Left ventricle myocardium inferior (tissue), 1 donor: ENCODE data around the gene ALDH1A1. TPM values are rescaled to one million over a fixed set of nuclear protein-coding genes. Genes with fewer than 3 reads are reported as not detected.

Experiments
- DNase-seq: peaks from one replicate; pipeline ENCODE4 v3.0.0-alpha.2; 2020
- H3K27ac ChIP-seq: fragments of 200-600 bp; replicated peaks from 2 replicates; pipeline ENCODE4 v1.8.0; 2021
- H3K27me3 ChIP-seq: fragments of 200-600 bp; 2 replicates; pipeline ENCODE4 v1.8.0; 2021; ENCODE audit warnings: low read depth
- H3K36me3 ChIP-seq: fragments of 200-600 bp; 2 replicates; pipeline ENCODE4 v1.8.0; 2021
- H3K4me1 ChIP-seq: fragments of 200-600 bp; 2 replicates; pipeline ENCODE4 v1.8.0; 2021
- H3K4me3 ChIP-seq: fragments of 200-600 bp; 2 replicates; pipeline ENCODE4 v1.8.0; 2021; ENCODE audit warnings: mild to moderate bottlenecking, moderate library complexity
- H3K9me3 ChIP-seq: fragments of 200-600 bp; replicated peaks from 2 replicates; pipeline ENCODE4 v1.8.0; 2021
- CTCF ChIP-seq: fragments of 200-600 bp; IDR thresholded peaks from 2 replicates; pipeline ENCODE4 v1.8.0; 2021; ENCODE audit warnings: antibody characterized with exemption, mild to moderate bottlenecking, borderline replicate concordance
- intact Hi-C: fragments of 100-400 bp; cut with micrococcal nuclease; formaldehyde crosslinking; loops from one replicate; pipeline ENCODE4 v1.11.0; 2022
- long read RNA-seq: library from polyadenylated mRNA; unstranded; transcript quantifications from one replicate; pipeline ENCODE4 v2.0.0, GENCODE V29; 2021
- total RNA-seq: library from RNA; stranded (reverse); fragmentation: NEBNext Ultra II Directional; extraction: Animal tissue kit (Norgen Biotek cat#: 25700); gene quantifications from one replicate; pipeline ENCODE4 v1.2.1, GENCODE V29; 2021
- donor health status: DM: no; HTN: yes; CAD: no; lungs with severe emphysema.

The ALDH1A1 gene
- total RNA-seq: 20.7 TPM
- long read RNA-seq, transcript ALDH1A1-201 (13 exons, 2,107 nt): major isoform, 6 of 7 reads
- long read RNA-seq, partial matches to known transcripts: 1 of 7 reads
- long read RNA-seq, other reads (novel, unspliced or antisense): 0 of 7 reads

DNA sequence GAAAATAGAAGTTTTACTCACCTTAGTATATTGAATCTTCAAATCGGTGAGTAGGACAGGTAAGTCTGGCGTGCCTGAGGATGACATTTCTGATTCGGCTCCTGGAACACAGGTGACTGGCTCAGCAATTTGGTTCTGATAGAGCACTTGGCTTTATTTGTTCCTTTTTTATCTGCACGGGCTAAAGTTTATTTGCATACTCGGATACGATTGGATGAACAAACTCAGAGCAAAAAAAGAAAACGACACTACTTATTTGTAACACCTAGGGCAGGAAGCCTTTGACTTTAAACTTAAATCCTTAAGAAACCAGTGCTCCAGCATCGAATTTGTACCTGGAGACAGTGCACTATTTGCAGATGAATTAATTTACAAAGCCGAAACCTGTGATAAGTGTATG, at the start of gene ALDH1A1:
Gene ALDH1A1, minus strand, starts transcription at position 140 of the 400 bp plus-strand sequence. Its CDS starts 53 bp downstream, at position 87.
- no peak for DNase-seq
- no peaks in the 10 kb centered on the region for H3K27me3 ChIP-seq
- no peaks in the 10 kb centered on the region for H3K36me3 ChIP-seq
- no peak for TF ChIP-seq CTCF
- no peaks in the 10 kb centered on the region for H3K9me3 ChIP-seq
- intact Hi-C loops: no loop called here
- peak within 1 kb of the TSS; percentile 68 for H3K27ac ChIP-seq
- peaks cover 18% of the 10 kb centered on the region for H3K4me1 ChIP-seq
- H3K4me3 ChIP-seq: peak within 1 kb of the TSS; percentile 60

GRCh38 chr9:73001860-73002259, 49.0 kb upstream of the ALDH1A1 start:
- peaks cover 7% of the 10 kb centered on the region for H3K4me1 ChIP-seq
- H3K27ac ChIP-seq: no peak overlapping the region
- H3K4me3 ChIP-seq: no peak overlapping the region
- H3K27me3 ChIP-seq: peaks cover 6% of the 10 kb centered on the region
- no peaks in the 10 kb centered on the region for H3K9me3 ChIP-seq
- TF ChIP-seq CTCF: no peak
- no peak for DNase-seq
- no peaks in the 10 kb centered on the region for H3K36me3 ChIP-seq
- intact Hi-C loops: no loop called here

DNA sequence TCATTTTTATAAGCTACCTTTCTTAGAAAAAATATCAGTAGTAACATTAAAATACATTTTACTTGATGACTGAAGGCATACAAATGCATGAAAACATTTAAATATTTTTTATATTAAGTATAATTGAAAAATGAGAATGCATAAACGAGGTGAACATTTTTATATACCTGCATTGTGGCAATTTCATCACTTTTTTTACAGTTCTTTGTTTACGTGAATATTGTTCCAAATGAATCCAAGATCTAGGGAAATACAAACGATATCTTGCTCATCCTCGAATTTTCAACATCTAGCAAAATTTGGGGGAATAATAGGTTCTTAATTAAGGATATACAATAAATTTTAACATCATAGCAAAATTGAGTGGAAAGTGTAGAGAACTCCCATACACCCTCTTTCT, 45.5 kb upstream of the ALDH1A1 start:
- Histone ChIP-seq H3K4me1 (peaks cover 7% of the 10 kb centered on the region), H3K4me3 (no peak overlapping the region), H3K36me3 (no peaks in the 10 kb centered on the region), H3K9me3 (no peaks in the 10 kb centered on the region), H3K27me3 (no peaks in the 10 kb centered on the region), H3K27ac (no peak overlapping the region)
- no peak for TF ChIP-seq CTCF
- intact Hi-C loops: no loop called here
- no peak for DNase-seq

DNA sequence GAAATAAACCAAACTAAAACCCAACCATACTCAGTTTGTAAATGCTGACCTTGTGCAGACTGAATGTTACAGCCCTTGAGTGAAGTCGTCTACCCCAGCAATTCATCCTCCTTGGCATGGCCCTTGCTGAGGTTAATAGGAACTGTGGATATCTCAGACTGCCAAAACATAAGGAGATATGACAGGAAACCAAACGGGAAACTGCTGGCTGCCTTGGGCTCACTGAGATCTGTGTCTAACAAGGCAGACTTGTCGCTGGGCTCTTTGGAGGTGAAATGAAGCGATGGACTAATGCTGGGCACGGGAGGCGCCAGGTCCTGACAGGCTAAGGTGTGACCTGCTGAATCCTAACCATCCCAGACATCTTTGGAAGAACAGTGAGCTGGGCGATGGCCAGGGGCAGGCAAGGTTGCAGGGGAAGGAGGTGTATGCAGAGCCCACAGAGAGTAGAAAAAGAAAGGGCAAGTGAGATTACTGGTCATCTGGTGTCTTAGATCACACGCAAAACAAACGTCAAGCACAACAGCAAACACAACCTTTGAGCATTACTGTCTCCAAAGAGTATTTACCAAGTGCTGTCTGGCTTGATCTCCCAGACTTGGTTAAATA, 44.6 kb upstream of the ALDH1A1 start:
- DNase-seq: no peak
- H3K27ac ChIP-seq: no peak overlapping the region
- intact Hi-C loops: no loop called here
- H3K36me3 ChIP-seq: no peaks in the 10 kb centered on the region
- no peaks in the 10 kb centered on the region for H3K27me3 ChIP-seq
- H3K9me3 ChIP-seq: no peaks in the 10 kb centered on the region
- H3K4me3 ChIP-seq: no peak overlapping the region
- H3K4me1 ChIP-seq: peaks cover 7% of the 10 kb centered on the region
- no peak for TF ChIP-seq CTCF

DNA sequence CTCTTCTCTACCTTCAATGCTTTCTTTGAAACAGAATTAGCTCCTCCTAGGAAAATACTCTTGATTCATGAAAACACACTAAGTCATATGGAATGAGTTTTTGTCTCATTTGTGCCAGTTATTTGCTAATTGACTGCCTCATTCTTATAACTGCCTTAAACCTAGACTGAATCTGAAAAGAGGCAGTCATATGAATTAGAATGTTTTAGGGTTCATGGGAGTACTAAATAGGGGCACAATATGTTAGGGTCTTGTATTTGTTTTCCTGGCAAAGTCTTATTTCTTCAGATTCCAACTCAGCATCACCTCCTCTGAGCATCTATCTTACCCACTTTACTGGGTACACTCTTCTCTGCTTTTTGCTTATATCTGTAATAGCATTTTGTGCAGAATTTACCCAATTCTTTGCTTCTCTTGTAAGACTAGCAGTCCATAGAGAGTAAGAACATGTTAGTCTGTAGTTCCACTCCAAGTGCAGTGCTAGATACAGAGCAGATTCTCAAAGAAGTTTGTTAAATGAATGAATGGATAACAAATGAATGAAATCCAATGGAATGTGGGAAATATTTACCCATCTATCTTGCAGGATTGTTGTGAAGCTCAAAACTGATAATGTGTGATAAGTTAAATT, 43.9 kb upstream of the ALDH1A1 start:
- TF ChIP-seq CTCF: no peak
- H3K4me1 ChIP-seq: peaks cover 7% of the 10 kb centered on the region
- intact Hi-C loops: no loop called here
- H3K36me3 ChIP-seq: no peaks in the 10 kb centered on the region
- H3K9me3 ChIP-seq: no peaks in the 10 kb centered on the region
- no peak for DNase-seq
- no peaks in the 10 kb centered on the region for H3K27me3 ChIP-seq
- H3K27ac ChIP-seq: no peak overlapping the region
- no peak overlapping the region for H3K4me3 ChIP-seq
